ENCODE results near the gene GLG1.
"Not testable (repeated sequence)": the region's sequence is repeated elsewhere in the genome, so short reads cannot be mapped to it uniquely, and the experiment has no call there.

The GLG1 gene

GRCh38 chr16:74564451-74564984, 42.4 kb downstream of the GLG1 start:
- no peaks in the 10 kb centered on the region for H3K9me3 ChIP-seq (ENCODE audit: control insufficient read depth in 5 of 5, low read length in 5 of 5)
- H3K36me3 ChIP-seq (ENCODE audit: control insufficient read depth in 5 of 5, insufficient read depth in 5 of 5, low read length in 5 of 5), result peaks cover 0 to 2% (median 0%) of the 10 kb centered on the region in 5 donors
- no peak overlapping the region for H3K9ac ChIP-seq (ENCODE audit: low read length in 5 of 5)

DNA sequence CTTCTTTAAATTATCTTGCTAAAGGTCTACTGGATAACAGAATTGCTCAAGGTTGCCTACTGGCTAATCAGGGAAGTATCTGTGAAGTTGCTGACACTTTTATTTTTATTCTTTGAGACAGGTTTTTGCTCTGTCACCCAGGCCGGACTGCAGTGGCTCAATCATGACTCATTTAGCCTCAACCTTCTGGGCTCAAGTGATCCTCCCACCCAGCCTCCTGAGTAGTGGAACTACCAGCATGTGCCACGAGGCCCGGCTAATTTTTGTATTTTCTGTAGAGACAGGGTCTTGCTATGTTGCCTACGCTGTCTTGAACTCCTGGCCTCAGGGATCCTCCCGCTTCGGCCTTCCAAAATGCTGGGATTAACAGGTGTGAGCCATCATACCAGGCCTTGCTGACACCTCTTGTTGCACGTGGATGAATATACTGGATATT, 43.1 kb downstream of the GLG1 start:
- Histone ChIP-seq H3K27ac (ENCODE audit: low read depth, low read length) (no peak overlapping the region), H3K9ac (ENCODE audit: low read length in 5 of 5) (no peak overlapping the region), H3K36me3 (ENCODE audit: control insufficient read depth in 5 of 5, insufficient read depth in 5 of 5, low read length in 5 of 5) (peaks cover 0 to 2% (median 0%) of the 10 kb centered on the region in 5 donors), H3K4me1 (ENCODE audit: control insufficient read depth in 5 of 5, insufficient read depth in 5 of 5, low read length in 5 of 5) (peaks cover 0 to 4% (median 0%) of the 10 kb centered on the region in 5 donors), H3K4me3 (ENCODE audit: low read depth in 1 of 5, low read length in 5 of 5) (no peak overlapping the region), H3K9me3 (ENCODE audit: control insufficient read depth in 5 of 5, low read length in 5 of 5) (no peaks in the 10 kb centered on the region), H3K27me3 (ENCODE audit: control insufficient read depth in 5 of 5, insufficient read depth in 4 of 5, low read length in 5 of 5) (no peaks in the 10 kb centered on the region)

More at GRCh38 chr16:74564451-74564984, 42.4 kb downstream of the GLG1 start:
- Histone ChIP-seq H3K4me3 (ENCODE audit: low read depth in 1 of 5, low read length in 5 of 5) (no peak overlapping the region), H3K4me1 (ENCODE audit: control insufficient read depth in 5 of 5, insufficient read depth in 5 of 5, low read length in 5 of 5) (peaks cover 0 to 4% (median 0%) of the 10 kb centered on the region in 5 donors), H3K27me3 (ENCODE audit: control insufficient read depth in 5 of 5, insufficient read depth in 4 of 5, low read length in 5 of 5) (no peaks in the 10 kb centered on the region), H3K27ac (ENCODE audit: low read depth, low read length) (no peak overlapping the region)

GRCh38 chr16:74562117-74562516, 44.8 kb downstream of the GLG1 start:
- Histone ChIP-seq H3K9me3 (ENCODE audit: control insufficient read depth in 5 of 5, low read length in 5 of 5) (no peaks in the 10 kb centered on the region), H3K4me3 (ENCODE audit: low read depth in 1 of 5, low read length in 5 of 5) (no peak overlapping the region), H3K36me3 (ENCODE audit: control insufficient read depth in 5 of 5, insufficient read depth in 5 of 5, low read length in 5 of 5) (peaks cover 0 to 3% (median 0%) of the 10 kb centered on the region in 5 donors), H3K4me1 (ENCODE audit: control insufficient read depth in 5 of 5, insufficient read depth in 5 of 5, low read length in 5 of 5) (peaks cover 0 to 4% (median 0%) of the 10 kb centered on the region in 5 donors), H3K9ac (ENCODE audit: low read length in 5 of 5) (no peak overlapping the region), H3K27ac (ENCODE audit: low read depth, low read length) (no peak overlapping the region), H3K27me3 (ENCODE audit: control insufficient read depth in 5 of 5, insufficient read depth in 4 of 5, low read length in 5 of 5) (no peaks in the 10 kb centered on the region)

GRCh38 chr16:74561626-74562025, 45.3 kb downstream of the GLG1 start:
- H3K4me3 ChIP-seq (ENCODE audit: low read depth in 1 of 5, low read length in 5 of 5), result no peak overlapping the region
- peaks cover 0 to 4% (median 0%) of the 10 kb centered on the region in 5 donors for H3K4me1 ChIP-seq (ENCODE audit: control insufficient read depth in 5 of 5, insufficient read depth in 5 of 5, low read length in 5 of 5)
- no peaks in the 10 kb centered on the region for H3K9me3 ChIP-seq (ENCODE audit: control insufficient read depth in 5 of 5, low read length in 5 of 5)
- H3K27ac ChIP-seq (ENCODE audit: low read depth, low read length), result no peak overlapping the region
- H3K27me3 ChIP-seq (ENCODE audit: control insufficient read depth in 5 of 5, insufficient read depth in 4 of 5, low read length in 5 of 5), result no peaks in the 10 kb centered on the region
- peaks cover 0 to 3% (median 0%) of the 10 kb centered on the region in 5 donors for H3K36me3 ChIP-seq (ENCODE audit: control insufficient read depth in 5 of 5, insufficient read depth in 5 of 5, low read length in 5 of 5)
- no peak overlapping the region for H3K9ac ChIP-seq (ENCODE audit: low read length in 5 of 5)

DNA sequence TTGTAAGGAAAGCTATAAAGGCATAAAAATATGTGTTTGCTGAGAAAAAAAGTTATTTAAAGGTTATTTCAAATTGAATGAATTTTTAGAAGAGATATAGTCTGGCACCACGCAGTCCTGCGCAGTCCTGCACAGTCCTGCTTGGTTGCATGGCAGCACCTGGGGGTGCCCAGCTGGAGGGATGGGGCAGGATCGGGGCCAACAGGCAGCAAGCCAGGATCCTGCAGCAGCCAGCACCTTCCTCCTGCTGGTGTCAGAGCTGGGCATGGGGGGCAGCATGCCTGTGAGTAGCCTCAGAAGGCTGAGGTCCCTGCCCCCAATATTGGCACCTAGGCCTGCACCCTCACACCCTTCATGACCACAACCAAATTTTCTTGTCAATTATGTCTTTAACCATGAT, 46.0 kb downstream of the GLG1 start:
- no peak overlapping the region for H3K9ac ChIP-seq (ENCODE audit: low read length in 5 of 5)
- no peaks in the 10 kb centered on the region for H3K9me3 ChIP-seq (ENCODE audit: control insufficient read depth in 5 of 5, low read length in 5 of 5)
- H3K36me3 ChIP-seq (ENCODE audit: control insufficient read depth in 5 of 5, insufficient read depth in 5 of 5, low read length in 5 of 5), result peaks cover 0 to 3% (median 0%) of the 10 kb centered on the region in 5 donors
- no peaks in the 10 kb centered on the region for H3K27me3 ChIP-seq (ENCODE audit: control insufficient read depth in 5 of 5, insufficient read depth in 4 of 5, low read length in 5 of 5)
- H3K4me1 ChIP-seq (ENCODE audit: control insufficient read depth in 5 of 5, insufficient read depth in 5 of 5, low read length in 5 of 5), result peaks cover 0 to 4% (median 0%) of the 10 kb centered on the region in 5 donors
- H3K4me3 ChIP-seq (ENCODE audit: low read depth in 1 of 5, low read length in 5 of 5), result no peak overlapping the region
- no peak overlapping the region for H3K27ac ChIP-seq (ENCODE audit: low read depth, low read length)

DNA sequence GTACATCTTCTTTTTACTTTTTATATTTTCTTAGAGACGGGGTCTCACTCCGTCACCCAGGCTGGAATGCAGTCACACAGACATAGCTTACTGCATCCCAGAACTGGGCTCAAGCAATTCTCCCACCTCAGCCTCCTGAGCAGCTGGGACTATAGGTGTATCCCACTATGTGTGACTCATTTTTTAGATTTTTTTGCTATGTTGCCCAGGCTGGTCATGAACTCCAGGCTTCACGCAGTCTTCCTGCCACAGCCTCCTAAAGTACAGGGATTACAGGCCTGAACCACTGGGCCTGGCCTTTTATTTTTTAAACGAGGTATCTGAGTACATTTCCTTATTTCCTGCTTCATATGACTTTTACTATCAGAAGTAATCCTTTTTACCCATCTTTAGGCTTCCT, 48.0 kb downstream of the GLG1 start:
- Histone ChIP-seq H3K4me1 (ENCODE audit: control insufficient read depth in 5 of 5, insufficient read depth in 5 of 5, low read length in 5 of 5) (no peaks in the 10 kb centered on the region), H3K27me3 (ENCODE audit: control insufficient read depth in 5 of 5, insufficient read depth in 4 of 5, low read length in 5 of 5) (no peaks in the 10 kb centered on the region), H3K4me3 (ENCODE audit: low read depth in 1 of 5, low read length in 5 of 5) (no peak overlapping the region), H3K27ac (ENCODE audit: low read depth, low read length) (no peak overlapping the region), H3K9me3 (ENCODE audit: control insufficient read depth in 5 of 5, low read length in 5 of 5) (no peaks in the 10 kb centered on the region), H3K9ac (ENCODE audit: low read length in 5 of 5) (no peak overlapping the region), H3K36me3 (ENCODE audit: control insufficient read depth in 5 of 5, insufficient read depth in 5 of 5, low read length in 5 of 5) (peaks cover 0 to 3% (median 0%) of the 10 kb centered on the region in 5 donors)

DNA sequence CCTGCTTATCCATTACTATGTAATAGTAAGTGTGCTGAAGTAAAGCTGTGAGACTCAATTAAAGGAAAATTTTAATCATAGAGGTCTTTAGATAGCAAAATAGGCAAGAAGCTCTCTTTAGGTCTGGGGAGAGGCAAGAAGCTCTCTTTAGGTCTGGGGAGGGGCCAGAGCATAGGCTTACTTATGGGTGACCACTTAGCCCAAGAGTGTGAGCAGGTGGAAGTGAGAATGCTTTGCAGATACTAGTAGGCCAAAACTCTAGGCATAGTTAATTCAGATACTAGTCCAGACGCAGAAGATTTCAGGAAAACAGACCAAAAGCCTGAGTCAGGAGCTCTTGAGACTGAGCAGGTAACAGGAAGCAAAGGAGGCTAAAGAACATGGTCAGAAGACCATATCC, 49.6 kb downstream of the GLG1 start:
- Histone ChIP-seq H3K4me1 (ENCODE audit: control insufficient read depth in 5 of 5, insufficient read depth in 5 of 5, low read length in 5 of 5) (no peaks in the 10 kb centered on the region), H3K36me3 (ENCODE audit: control insufficient read depth in 5 of 5, insufficient read depth in 5 of 5, low read length in 5 of 5) (peaks cover 0 to 3% (median 0%) of the 10 kb centered on the region in 5 donors), H3K27me3 (ENCODE audit: control insufficient read depth in 5 of 5, insufficient read depth in 4 of 5, low read length in 5 of 5) (no peaks in the 10 kb centered on the region), H3K9ac (ENCODE audit: low read length in 5 of 5) (no peak overlapping the region), H3K27ac (ENCODE audit: low read depth, low read length) (no peak overlapping the region), H3K4me3 (ENCODE audit: low read depth in 1 of 5, low read length in 5 of 5) (no peak overlapping the region), H3K9me3 (ENCODE audit: control insufficient read depth in 5 of 5, low read length in 5 of 5) (no peaks in the 10 kb centered on the region)

GRCh38 chr16:74556375-74556922, 50.5 kb downstream of the GLG1 start:
- Histone ChIP-seq H3K27me3 (ENCODE audit: control insufficient read depth in 5 of 5, insufficient read depth in 4 of 5, low read length in 5 of 5) (no peaks in the 10 kb centered on the region), H3K4me1 (ENCODE audit: control insufficient read depth in 5 of 5, insufficient read depth in 5 of 5, low read length in 5 of 5) (no peaks in the 10 kb centered on the region), H3K27ac (ENCODE audit: low read depth, low read length) (no peak overlapping the region), H3K36me3 (ENCODE audit: control insufficient read depth in 5 of 5, insufficient read depth in 5 of 5, low read length in 5 of 5) (peaks cover 0 to 3% (median 0%) of the 10 kb centered on the region in 5 donors), H3K9me3 (ENCODE audit: control insufficient read depth in 5 of 5, low read length in 5 of 5) (no peaks in the 10 kb centered on the region), H3K9ac (ENCODE audit: low read length in 5 of 5) (no peak overlapping the region), H3K4me3 (ENCODE audit: low read depth in 1 of 5, low read length in 5 of 5) (no peak overlapping the region)

DNA sequence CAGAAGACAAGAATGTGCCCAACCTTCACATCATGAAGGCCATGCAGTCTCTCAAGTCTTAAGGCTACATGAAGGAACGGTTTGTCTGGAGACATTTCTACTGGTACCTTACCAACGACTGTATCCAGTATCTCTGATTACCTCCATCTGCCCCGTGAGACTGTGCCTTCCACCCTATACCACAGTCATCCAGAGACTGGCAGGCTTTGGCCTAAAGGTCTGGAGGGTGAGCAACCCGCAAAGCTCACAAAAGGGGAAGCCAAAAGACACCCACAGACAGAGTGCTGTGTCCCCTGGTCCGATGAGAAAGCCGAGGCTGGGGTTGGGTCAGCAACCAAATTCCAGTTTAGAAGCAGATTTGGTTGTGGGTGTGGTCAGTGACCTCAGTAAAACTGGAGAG, 54.6 kb downstream of the GLG1 start:
- H3K4me3 ChIP-seq (ENCODE audit: low read depth in 1 of 5, low read length in 5 of 5); H3K36me3 ChIP-seq (ENCODE audit: control insufficient read depth in 5 of 5, insufficient read depth in 5 of 5, low read length in 5 of 5); H3K27me3 ChIP-seq (ENCODE audit: control insufficient read depth in 5 of 5, insufficient read depth in 4 of 5, low read length in 5 of 5); H3K27ac ChIP-seq (ENCODE audit: low read depth, low read length); H3K4me1 ChIP-seq (ENCODE audit: control insufficient read depth in 5 of 5, insufficient read depth in 5 of 5, low read length in 5 of 5); H3K9me3 ChIP-seq (ENCODE audit: control insufficient read depth in 5 of 5, low read length in 5 of 5); H3K9ac ChIP-seq (ENCODE audit: low read length in 5 of 5): not testable (repeated sequence)

GRCh38 chr16:74550227-74551019, 56.5 kb downstream of the GLG1 start:
- not testable (repeated sequence) for H3K9ac ChIP-seq (ENCODE audit: low read length in 5 of 5); H3K36me3 ChIP-seq (ENCODE audit: control insufficient read depth in 5 of 5, insufficient read depth in 5 of 5, low read length in 5 of 5); H3K27ac ChIP-seq (ENCODE audit: low read depth, low read length); H3K9me3 ChIP-seq (ENCODE audit: control insufficient read depth in 5 of 5, low read length in 5 of 5); H3K4me1 ChIP-seq (ENCODE audit: control insufficient read depth in 5 of 5, insufficient read depth in 5 of 5, low read length in 5 of 5); H3K27me3 ChIP-seq (ENCODE audit: control insufficient read depth in 5 of 5, insufficient read depth in 4 of 5, low read length in 5 of 5); H3K4me3 ChIP-seq (ENCODE audit: low read depth in 1 of 5, low read length in 5 of 5)
